ENCODE results near the gene FBXL7. TPM values are rescaled to one million over a fixed set of nuclear protein-coding genes. Genes with fewer than 3 reads are reported as not detected.

Gene FBXL7
- total and polyA plus RNA-seq, 4 donors, result 1.9 to 15.5 (median 6.6) TPM

GRCh38 chr5:15635289-15635616, 135.3 kb downstream of the FBXL7 start:
- no peak for DNase-seq
- H3K36me3 ChIP-seq (ENCODE audit: control insufficient read depth in 4 of 4, insufficient read depth in 4 of 4, low read length in 4 of 4), result no peaks in the 10 kb centered on the region
- no peak overlapping the region for H3K27ac ChIP-seq (ENCODE audit: low read depth in 1 of 2, low read length in 1 of 2)
- no peak for TF ChIP-seq CTCF (IDR thresholded peaks at IDR 0.05; ENCODE audit: control extremely low read depth, extremely low read depth)
- H3K4me3 ChIP-seq, result no peak overlapping the region
- H3K9ac ChIP-seq (ENCODE audit: insufficient read depth in 1 of 2, low read length in 2 of 2), result no peak overlapping the region
- 94 to 95% methylated on average over 1 of the region's 1 CpG for WGBS, 2 donors
- H3K9me3 ChIP-seq (ENCODE audit: control insufficient read depth in 4 of 4, insufficient read depth in 3 of 4, low read length in 3 of 4), result no peaks in the 10 kb centered on the region
- ATAC-seq (ENCODE audit: insufficient read depth, low FRiP score), result no peak
- peaks cover 0 to 16% (median 3%) of the 10 kb centered on the region in 5 donors for H3K4me1 ChIP-seq (ENCODE audit: control insufficient read depth in 5 of 5, insufficient read depth in 5 of 5, low read length in 5 of 5)
- H3K27me3 ChIP-seq (ENCODE audit: control insufficient read depth in 3 of 3, insufficient read depth in 3 of 3, low read length in 2 of 3), result no peaks in the 10 kb centered on the region

GRCh38 chr5:15637345-15637744, 137.4 kb downstream of the FBXL7 start:
- ATAC-seq (ENCODE audit: insufficient read depth, low FRiP score) (no peak), DNase-seq (no peak)
- Histone ChIP-seq H3K36me3 (ENCODE audit: control insufficient read depth in 4 of 4, insufficient read depth in 4 of 4, low read length in 4 of 4) (no peaks in the 10 kb centered on the region), H3K9ac (ENCODE audit: insufficient read depth in 1 of 2, low read length in 2 of 2) (no peak overlapping the region), H3K27me3 (ENCODE audit: control insufficient read depth in 3 of 3, insufficient read depth in 3 of 3, low read length in 2 of 3) (no peaks in the 10 kb centered on the region), H3K4me3 (no peak overlapping the region), H3K27ac (ENCODE audit: low read depth in 1 of 2, low read length in 1 of 2) (no peak overlapping the region), H3K9me3 (ENCODE audit: control insufficient read depth in 4 of 4, insufficient read depth in 3 of 4, low read length in 3 of 4) (no peaks in the 10 kb centered on the region), H3K4me1 (ENCODE audit: control insufficient read depth in 5 of 5, insufficient read depth in 5 of 5, low read length in 5 of 5) (peaks cover 0 to 21% (median 3%) of the 10 kb centered on the region in 5 donors)
- 79 to 89% methylated on average over 1 of the region's 1 CpG for WGBS, 2 donors
- no peak for TF ChIP-seq CTCF (IDR thresholded peaks at IDR 0.05; ENCODE audit: control extremely low read depth, extremely low read depth)

- no peak for TF ChIP-seq CTCF (IDR thresholded peaks at IDR 0.05; ENCODE audit: control extremely low read depth, extremely low read depth)
- H3K27me3 ChIP-seq (ENCODE audit: control insufficient read depth in 3 of 3, insufficient read depth in 3 of 3, low read length in 2 of 3), result no peaks in the 10 kb centered on the region
- DNase-seq (no peak), ATAC-seq (ENCODE audit: insufficient read depth, low FRiP score) (no peak)
- WGBS, 2 donors, result 83 to 88% methylated on average over 2 of the region's 2 CpGs
- H3K9ac ChIP-seq (ENCODE audit: insufficient read depth in 1 of 2, low read length in 2 of 2), result no peak overlapping the region
- peaks cover 0 to 25% (median 3%) of the 10 kb centered on the region in 5 donors for H3K4me1 ChIP-seq (ENCODE audit: control insufficient read depth in 5 of 5, insufficient read depth in 5 of 5, low read length in 5 of 5)
- no peak overlapping the region for H3K4me3 ChIP-seq
- no peak overlapping the region for H3K27ac ChIP-seq (ENCODE audit: low read depth in 1 of 2, low read length in 1 of 2)
- no peaks in the 10 kb centered on the region for H3K36me3 ChIP-seq (ENCODE audit: control insufficient read depth in 4 of 4, insufficient read depth in 4 of 4, low read length in 4 of 4)
- no peaks in the 10 kb centered on the region for H3K9me3 ChIP-seq (ENCODE audit: control insufficient read depth in 4 of 4, insufficient read depth in 3 of 4, low read length in 3 of 4)
These were observed 137.9 kb downstream of the FBXL7 start for GRCh38 chr5:15637886-15638285.

- Histone ChIP-seq H3K36me3 (ENCODE audit: control insufficient read depth in 4 of 4, insufficient read depth in 4 of 4, low read length in 4 of 4) (no peaks in the 10 kb centered on the region), H3K27me3 (ENCODE audit: control insufficient read depth in 3 of 3, insufficient read depth in 3 of 3, low read length in 2 of 3) (no peaks in the 10 kb centered on the region), H3K9me3 (ENCODE audit: control insufficient read depth in 4 of 4, insufficient read depth in 3 of 4, low read length in 3 of 4) (no peaks in the 10 kb centered on the region), H3K27ac (ENCODE audit: low read depth in 1 of 2, low read length in 1 of 2) (no peak overlapping the region), H3K9ac (ENCODE audit: insufficient read depth in 1 of 2, low read length in 2 of 2) (no peak overlapping the region), H3K4me3 (no peak overlapping the region), H3K4me1 (ENCODE audit: control insufficient read depth in 5 of 5, insufficient read depth in 5 of 5, low read length in 5 of 5) (peaks cover 0 to 29% (median 3%) of the 10 kb centered on the region in 5 donors)
- WGBS, 2 donors, result 95 to 97% methylated on average over 6 of the region's 6 CpGs
- no peak for DNase-seq
- ATAC-seq (ENCODE audit: insufficient read depth, low FRiP score), result no peak
- no peak for TF ChIP-seq CTCF (IDR thresholded peaks at IDR 0.05; ENCODE audit: control extremely low read depth, extremely low read depth)
These were observed 138.3 kb downstream of the FBXL7 start for GRCh38 chr5:15638296-15638695.
